Hippocampal formation (tissue), 2 donors: ENCODE results near the gene KCNJ10.
"Not testable (repeated sequence)": the region's sequence is repeated elsewhere in the genome, so short reads cannot be mapped to it uniquely, and the experiment has no call there.

Experiments
- DNase-seq, 2 donors: peaks; one replicate each; lab custom pipeline; 2025; lab: John Stamatoyannopoulos, UW

The KCNJ10 gene

DNA sequence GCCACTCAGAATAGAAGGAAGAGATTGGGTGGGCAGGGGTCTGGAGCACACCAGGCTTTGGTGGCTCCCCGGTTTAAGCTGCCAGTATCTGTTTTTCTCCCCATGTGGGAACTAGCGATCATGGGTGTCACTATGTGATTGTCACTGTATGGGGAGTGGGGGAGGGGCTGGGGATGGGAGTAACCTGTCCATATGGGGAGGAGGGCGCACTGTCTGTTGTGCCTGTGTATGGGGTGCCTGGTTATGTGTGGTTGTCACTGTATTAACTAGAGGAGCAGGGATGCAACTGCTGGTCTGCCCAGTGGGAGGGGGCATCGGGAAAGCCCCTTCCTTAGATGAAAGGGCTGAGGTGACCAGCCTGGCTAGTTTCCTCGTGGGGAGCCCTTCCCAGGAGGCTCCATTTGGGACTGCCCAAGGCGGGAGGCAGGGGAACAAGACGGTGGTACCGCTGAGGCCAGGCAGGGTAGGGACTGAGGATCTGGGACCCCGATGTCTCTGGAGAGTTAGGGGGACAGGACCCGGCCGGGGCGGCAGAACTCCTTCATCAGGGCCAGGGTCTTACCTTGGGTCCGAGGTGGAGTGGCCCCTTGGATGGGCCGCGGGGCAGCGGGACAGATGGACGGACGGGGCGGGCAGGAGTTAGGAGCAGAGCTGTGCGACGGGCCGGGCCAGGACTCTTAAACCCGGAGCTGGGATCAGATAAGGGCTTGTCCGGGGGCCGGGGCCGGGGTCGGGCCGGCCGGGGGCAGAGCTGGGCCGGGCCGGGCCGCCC is at the start of gene KCNJ10:
Gene KCNJ10 (minus strand): TSS at position 701 of the 772 bp plus-strand sequence. CDS start 27,628 bp downstream, outside the sequence.
- no peak for DNase-seq

DNA sequence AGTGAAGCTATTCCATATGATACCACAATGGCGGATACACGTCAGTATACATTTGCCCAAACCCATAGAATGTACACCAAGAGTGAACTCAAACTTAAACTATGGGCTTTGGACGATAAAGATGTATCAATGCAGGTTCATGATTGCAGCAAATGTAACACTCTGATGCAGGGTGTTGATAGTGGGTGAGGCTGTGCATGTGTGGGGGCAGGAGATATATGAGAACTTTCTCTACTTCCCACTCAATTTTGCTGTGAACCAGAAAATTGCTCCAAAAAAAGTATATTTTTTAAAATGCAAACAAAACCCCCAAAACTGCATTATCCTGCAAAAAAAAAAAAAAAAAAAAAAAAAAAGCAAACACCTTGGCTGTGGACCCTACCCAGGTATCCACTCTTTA is 49.0 kb upstream of the KCNJ10 start:
- DNase-seq, result no peak

DNA sequence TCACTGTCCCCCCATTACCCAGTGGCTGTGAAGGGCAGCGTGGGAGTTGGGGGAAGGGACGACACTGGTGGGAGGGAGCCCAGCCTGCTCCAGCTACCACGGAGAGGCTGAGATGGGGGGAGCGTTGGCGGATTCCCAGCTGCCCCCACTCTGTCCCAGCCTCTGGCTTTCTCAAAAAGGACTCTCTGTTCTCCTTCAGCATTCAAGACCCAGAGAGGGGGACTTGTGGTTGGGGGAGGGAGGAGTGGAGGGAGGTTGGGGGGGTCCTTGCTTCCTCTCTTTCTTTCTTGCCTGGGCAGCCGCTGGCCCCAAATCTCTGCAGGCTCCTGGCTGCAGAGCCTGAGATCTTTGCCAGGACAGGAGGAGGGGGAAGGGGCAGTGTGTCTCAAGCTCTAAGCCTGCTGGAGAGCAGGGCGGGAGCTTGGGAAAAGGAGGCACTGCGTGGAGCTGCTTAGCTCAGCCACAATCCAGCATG is 47.8 kb upstream of the KCNJ10 start:
- DNase-seq, result peak; percentile 73 to 84

DNA sequence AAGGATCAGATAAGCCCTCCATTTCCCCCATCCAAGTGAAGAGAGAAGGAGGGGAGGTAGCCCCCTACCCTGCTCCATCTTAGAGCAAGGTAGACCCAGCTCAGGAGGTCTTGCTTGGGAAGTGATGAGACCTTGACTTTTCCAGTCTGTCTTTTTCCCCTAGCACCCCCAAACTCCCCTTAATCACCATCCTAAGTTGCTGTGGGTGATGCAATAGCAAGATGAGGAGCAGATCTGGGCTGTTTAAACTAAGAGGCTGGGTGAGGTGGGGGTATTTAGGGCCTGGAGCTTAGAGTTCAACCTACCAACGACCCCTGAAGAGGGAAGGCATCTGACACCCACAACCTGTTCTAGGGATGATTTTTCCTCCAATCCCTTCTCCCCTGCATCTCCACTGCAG is 47.3 kb upstream of the KCNJ10 start:
- no peak for DNase-seq

DNA sequence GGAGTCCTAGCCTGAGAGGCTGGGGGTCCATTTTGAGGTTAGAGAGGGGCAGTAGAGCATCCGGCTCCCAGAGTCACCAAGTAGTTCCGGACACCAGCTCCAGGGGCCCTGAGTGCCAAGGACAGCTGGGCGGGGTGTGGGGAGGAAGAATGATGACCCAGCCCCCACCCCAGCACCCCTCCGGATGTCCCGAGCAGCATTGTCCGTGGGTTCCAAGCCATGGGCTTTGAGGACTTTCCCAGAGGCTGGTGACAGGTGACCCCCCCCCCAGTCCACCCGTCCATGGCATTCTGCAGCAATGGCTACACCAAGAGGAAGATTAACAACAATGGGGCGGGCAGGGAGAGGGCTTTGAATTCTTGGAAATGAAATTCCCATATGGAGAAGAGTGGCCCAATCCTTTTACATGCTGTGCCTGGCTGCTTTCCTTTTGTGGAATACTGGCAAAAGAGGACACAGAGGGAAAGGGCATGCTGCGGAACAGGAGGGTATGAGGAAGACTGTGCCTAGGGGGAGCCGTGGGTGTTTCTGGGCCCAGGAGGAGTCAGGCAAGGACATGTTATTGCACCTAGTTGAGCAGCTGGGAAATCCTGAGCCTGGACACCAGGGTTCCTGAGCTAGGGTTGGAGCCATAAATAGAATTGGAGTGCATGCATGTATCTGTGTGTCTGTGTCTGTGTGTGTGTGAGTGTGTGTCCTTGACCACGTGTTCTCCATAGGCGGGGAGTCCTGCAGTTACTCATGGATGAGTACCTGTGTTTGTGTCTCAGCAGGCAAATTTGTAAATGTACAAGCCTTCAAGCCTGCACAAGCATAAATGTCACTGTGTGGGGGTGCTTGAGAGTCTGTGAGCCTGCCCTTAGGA is 46.6 kb upstream of the KCNJ10 start:
- no peak for DNase-seq

DNA sequence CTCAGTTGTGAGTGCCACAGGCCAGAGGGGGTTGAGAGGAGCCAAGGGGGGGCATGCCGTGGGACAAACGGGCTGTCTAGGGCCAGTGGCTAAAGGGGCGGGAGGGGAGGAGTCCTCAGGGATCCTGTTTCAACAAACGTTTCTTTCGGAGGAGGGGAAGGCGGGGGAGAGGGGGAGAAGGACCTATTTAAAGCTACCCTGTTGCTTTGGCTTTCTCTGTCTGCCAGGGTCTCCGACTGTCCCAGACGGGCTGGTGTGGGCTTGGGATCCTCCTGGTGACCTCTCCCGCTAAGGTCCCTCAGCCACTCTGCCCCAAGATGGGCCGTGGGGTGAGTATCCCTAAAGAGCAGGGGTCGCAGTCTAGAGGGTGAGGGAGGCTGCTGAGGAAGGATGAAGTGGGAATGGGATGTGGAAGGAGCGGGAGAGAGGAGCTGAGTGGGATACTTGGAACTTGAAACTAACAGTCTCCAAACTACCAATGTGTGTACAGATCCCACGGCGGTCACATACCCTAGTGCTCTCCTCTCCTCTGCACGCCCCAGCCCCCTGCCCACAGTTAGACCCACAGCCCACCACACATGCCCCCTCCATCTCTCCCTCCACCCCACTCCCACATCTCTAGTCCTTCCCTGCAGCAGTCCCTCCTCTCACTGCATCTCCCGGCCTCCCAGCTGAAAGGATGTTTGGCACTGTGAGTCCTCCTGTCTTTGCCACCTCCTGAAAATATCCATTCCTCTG is 45.8 kb upstream of the KCNJ10 start, which contains the start of gene ATP1A2:
Gene ATP1A2 (plus strand): TSS at position 215 of the 738 bp plus-strand sequence. CDS start 103 bp downstream, at position 318.
- peak; percentile 26 to 32 for DNase-seq

DNA sequence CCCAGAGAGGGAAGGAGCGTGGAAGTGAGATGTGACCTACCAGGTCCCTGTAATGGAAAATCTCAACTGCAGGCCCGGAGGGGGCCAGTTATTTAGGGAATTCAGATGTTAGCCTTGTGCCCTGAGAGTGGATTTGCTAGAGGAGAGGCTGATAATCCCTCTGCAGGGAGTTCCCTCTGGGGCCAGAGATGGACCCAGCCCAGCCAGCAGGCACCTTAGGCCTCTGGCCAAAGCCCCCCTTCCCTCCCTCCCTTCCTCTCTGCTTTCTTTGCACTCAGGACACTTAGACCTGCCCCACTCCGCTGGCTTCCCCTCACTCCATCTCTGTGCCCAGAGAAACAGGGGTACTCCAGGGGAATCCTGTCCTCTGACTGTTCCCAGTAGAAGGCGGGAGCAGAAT is 44.1 kb upstream of the KCNJ10 start:
- no peak for DNase-seq

DNA sequence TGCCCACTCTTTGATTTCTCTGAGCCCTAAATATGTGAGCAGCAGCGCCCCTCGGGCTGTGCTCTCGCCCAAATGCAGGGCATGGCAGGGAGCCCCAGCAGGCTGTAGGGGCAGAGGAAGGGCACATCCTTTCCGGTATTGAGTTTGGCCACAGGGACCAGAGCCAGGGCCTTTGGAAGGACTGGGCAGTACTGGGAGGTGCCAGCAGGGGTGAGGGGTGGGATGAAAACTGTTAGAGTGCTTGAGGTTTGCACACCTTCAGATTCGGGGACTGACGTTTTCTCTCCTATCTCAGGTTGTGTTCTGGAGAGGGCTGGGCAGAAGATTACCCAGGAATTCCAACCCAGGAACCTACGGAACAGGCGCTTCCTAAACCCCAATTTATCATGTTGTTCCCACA is 43.4 kb upstream of the KCNJ10 start:
- DNase-seq, result no peak

DNA sequence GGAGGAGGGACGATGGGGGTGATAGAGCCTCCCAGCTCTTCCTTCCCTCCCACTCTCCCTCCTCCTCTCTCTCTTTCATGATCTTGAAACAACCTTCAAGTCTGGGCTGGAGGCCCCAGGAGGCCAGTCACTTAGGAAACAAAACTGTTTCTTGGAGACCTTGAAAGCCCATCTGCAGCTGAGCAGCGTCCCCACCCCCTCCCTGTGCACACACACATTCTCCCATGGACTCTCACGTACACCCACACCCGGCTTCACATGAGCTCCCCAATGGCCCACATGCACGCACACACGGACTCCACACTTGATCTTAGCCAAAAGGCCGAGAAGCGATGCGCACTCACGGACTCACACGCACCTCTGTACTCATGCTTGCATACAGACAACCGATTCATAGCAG is 42.4 kb upstream of the KCNJ10 start:
- no peak for DNase-seq

DNA sequence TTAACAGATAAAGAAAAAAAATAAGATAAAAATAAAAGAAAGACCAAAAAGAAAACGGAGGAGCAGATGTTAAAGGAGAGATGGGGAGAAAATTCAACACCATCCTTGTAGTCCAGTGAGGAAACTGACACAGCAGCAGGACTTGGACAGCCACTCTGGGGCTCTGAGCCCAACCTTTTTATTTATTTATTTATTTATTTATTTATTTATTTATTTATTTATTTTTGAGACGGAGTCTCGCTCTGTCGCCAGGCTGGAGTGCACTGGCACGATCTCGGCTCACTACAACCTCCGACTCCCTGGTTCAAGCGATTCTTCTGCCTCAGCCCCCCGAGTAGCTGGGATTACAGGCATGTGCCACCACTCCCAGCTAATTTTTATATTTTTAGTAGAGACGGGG is 41.5 kb upstream of the KCNJ10 start:
- DNase-seq, result not testable (repeated sequence)

DNA sequence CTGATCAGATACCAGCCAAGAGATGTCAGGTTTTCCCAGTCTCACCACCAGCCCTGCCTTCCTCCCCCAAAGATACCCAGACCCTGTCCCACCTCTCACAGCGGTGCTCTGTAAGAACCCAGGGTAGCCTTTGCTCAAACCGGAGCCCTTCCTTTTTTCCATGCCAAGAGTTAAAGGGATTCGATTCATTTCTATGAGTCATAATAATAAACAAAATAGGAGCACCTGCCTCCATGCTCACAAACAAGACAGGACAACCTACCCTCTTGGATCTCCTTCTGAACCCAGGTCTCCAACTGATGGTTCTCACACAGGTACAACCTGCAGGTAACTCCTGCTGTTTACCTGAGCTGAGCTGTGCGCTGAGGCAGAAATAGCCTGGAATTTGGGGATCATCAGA is 39.7 kb upstream of the KCNJ10 start:
- DNase-seq, result no peak

DNA sequence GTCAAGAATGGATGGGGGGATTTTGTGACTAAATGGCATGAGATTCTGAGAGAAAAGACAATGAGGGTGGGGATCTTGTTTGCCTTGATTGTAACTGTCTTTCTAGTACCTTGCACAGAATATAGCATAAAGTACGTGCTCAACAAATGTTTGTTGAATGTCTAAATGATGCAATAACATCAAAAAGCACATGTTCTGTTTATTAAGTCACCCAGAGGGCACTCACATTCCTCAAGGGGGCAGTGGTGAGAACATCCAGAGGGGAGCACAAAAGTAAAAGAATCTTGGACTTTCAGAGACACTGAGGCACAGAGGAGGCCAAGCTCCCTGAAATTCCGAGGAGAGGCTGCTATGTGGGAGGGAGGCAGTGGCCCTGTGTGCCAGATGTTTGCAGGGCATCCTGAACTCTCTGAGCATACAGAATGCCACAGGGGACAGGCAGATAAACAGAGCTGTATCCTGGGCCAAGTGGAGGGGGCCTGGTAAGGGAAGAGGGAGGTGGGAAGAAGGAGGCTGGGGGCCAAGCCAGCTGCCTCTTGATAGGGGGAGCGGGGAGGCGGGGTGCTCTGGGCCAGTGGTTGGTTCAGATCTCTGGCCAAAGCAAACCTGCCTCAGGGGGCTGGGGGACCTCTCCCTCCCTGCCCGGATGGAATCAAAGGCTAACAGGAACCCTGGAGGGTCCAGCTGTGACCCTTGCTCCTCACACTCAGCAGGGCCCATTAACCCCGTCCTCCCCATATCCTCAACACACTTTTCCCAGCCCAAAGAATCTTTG is 39.1 kb upstream of the KCNJ10 start:
- peak; percentile 24 to 35 for DNase-seq

DNA sequence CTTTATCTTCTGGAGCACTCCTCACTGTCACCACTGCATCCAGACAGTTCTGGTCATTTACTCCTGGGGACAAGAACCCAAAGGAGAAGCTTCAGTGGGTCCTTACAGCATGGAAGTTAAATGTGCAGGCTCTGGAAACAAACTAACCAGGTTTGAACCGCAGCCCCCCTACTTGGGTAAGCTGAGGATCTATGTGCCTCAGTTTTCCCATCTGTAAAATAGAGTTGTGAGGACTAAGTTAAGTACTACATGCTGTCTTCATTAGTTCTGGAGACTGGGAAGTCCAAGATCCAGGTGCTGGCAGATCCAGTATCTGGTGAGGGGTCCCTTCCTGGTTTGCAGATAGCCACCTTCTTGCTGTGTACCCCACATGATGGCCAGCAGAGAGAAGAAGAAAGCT is 37.6 kb upstream of the KCNJ10 start:
- no peak for DNase-seq

DNA sequence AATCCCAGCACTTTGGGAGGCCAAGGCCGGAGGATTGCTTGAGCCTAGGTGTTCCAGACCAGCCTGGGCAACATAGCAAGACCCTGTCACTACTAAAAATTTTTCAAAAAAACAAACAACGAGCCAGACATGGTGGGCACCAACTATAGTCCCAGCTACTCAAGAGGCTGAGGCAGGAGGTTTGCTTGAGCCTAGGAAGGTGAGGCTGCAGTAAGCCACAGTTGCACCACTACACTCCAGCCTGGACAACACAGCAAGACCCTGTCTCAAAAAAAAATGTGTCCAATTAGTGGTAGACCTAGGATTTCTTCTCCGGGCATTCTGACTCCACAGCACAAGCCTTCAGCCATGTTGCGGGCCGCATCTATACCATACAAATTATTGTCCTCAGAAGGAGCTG is 35.2 kb upstream of the KCNJ10 start:
- no peak for DNase-seq

DNA sequence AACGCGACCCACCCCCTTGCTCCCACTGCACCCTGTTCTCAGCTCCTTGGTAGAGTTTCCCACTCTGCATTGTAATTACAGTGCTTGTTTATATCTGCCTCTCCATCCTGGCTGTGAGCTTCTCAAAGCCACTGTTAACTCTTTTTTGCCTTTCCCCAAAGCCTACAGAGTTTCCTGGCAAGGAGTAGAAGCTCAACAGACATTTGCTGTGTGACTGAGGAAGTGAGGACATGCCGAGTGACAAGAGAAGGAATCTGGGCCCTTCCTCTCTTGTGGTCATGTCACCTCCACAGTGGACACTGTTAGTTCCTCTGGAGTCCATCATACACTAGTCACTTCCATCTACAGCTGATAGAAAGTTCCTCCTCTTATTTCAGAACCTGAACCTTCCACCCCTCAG is 34.5 kb upstream of the KCNJ10 start:
- no peak for DNase-seq

DNA sequence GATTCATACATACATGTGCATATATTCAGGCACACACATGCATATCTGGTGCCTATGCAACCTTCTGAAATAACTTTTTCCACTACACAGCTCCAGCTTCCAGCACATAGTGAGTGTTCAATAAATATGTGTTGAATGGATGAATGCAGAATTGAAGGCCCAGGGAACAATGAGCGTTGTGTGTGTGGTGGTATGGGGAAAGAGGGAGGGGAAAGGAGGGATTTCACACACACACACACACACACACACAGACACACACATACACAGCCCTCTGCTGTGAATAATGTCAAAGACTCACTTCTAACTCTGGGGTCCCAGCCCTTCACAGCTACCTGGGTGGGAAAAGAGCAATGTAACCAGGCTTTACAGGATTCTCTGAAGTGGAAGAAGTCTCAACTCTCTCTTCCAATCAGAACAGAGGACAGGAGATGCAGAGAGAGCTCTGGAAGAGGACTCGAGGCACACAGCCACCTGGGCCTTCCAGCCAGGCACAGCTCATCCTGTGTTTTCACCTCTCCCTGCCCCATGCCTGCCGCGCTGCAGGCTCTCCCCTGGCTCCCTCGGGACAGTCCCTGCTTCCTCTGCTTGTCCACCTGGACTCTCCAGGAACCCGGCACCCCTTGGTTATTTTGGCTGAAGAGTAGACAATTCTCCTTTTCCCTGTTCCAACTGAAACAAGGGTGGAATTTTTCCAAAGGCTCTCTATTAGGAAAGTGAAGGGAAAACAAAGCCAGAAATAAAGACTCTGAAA is 33.9 kb upstream of the KCNJ10 start:
- peak; percentile 43 to 65 for DNase-seq

DNA sequence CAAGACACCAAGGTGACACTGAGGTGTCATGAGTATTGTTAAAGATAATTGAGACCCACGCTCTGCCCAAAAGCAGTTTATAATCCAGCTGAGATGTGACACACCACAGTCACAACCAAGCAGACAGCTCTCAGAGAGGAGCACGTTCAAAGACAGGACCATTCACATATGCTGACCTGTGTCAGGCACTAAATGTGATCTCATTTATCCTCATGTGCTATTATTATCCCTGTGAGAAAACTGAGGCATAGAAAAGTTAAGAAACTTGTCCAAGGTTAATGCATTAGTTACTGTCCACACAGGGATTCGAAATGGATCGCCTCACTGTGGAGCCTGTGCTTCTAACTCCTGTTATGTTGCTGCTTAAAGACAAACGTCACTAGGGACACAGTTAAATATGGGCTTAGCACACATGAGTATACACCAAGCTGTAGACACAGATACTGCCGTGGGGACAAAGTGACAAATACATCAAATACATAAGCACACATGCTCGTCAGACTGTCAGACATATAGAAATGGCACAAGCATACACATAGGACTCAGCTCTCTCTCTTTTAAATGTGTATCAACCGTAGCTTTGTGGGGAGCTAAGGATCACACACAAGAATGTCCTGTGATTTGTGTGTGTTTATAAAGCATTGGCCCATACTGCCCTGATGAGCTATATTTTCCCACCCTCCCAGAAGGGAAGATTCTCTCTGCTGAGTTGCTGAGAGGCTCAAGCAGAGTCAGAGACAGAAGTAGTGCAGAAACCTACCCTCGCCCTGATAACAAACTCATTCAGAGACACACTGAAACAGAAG is 32.0 kb upstream of the KCNJ10 start:
- no peak for DNase-seq

DNA sequence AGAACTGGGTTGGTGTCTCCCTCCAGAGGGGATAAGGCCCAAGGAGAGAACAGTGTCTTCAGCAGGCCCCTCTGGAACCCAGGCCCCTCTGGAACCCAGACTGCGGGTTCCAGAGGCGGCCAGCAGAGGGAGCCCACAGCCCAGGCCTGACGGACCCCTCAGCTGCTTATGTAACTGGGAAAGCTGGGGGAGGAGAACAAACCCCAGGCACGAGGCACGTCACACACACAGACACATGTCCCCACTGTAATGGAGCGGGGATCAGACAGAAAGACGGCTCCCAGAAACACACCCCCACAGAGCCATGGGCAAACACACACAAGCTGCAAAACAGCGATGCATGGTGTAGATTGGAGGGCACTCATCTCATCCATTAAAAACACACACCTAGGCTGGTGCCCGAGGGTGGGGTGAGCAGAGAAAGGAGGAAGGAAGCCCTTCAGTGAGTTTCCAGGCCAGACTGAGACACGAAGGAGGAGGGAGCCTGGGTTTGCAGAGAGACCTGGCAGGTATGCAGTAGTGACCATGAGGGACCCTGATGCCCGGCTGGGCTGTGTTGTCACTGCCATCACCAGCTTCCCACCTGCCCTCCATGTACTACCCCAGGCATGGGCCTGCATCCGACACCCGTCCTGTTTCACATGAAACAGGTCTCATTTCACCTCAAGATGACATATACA is 31.2 kb upstream of the KCNJ10 start:
- DNase-seq, result peak; percentile 85 to 93

DNA sequence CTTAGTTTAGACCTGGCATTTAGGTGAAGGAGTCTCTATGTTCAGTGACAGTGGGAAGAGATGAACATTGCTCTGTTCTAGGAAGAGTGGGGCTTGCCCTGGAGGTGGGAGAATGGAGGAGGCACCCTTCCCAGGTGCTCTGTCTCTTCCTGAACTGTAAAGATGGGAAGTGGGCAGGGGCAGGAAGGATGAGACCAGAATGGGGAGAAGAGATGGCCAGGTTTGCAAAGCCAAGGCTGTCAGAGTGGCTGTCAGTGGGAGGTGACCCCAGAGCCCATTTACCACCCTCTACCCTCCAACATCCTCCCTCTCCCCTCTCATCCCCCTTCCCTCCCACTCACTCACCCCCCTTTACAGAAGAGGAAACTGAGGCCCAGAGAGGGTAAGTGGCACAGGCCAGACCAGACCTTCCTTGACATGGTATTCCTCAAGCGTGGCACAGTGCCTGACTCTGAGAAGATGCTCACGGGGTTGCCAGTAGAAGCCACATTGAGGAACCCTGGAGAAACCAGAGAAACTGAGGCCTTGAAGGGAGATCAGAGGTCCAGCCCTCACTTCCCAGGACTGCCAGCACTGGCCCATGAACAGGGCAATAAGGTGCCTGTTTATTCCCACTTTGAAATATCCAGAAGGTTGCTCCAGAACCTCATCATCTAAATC is 29.9 kb upstream of the KCNJ10 start:
- no peak for DNase-seq
